HEK293 (cell line): ENCODE data around the gene ANKRD1.

Experiments
- HOXD13 ChIP-seq: sonication (generic); formaldehyde crosslinking; IDR thresholded peaks from 2 replicates; pipeline ENCODE4 v1.8.0; 2022; ENCODE audit warnings: missing genetic modification reagents, borderline replicate concordance
- MYNN ChIP-seq: fragments of 450-650 bp; formaldehyde crosslinking; IDR thresholded peaks from 2 replicates; pipeline ENCODE4 v1.5.1; 2016; ENCODE audit warnings: missing biosample characterization, missing genetic modification characterization, borderline replicate concordance
- REPIN1 ChIP-seq: fragments of 450-650 bp; formaldehyde crosslinking; IDR thresholded peaks from 2 replicates; pipeline ENCODE4 v1.5.1; 2017; ENCODE audit warnings: missing biosample characterization, missing genetic modification characterization, low read depth
- TRIM28 ChIP-seq: IDR thresholded peaks from 2 replicates; pipeline ENCODE4 v1.6.1; 2011; ENCODE audit warnings: low read length, control low read depth, borderline replicate concordance
- ZFHX2 ChIP-seq: fragments of 450-650 bp; formaldehyde crosslinking; conservative IDR thresholded peaks from 2 replicates; pipeline ENCODE4 v1.5.1; 2016; ENCODE audit warnings: missing biosample characterization, missing genetic modification characterization
- ZFP41 ChIP-seq: fragments of 450-650 bp; formaldehyde crosslinking; IDR thresholded peaks from 2 replicates; pipeline ENCODE4 v1.5.1; 2016; ENCODE audit warnings: missing biosample characterization, missing genetic modification characterization, borderline replicate concordance
- ZIC2 ChIP-seq: fragments of 450-650 bp; formaldehyde crosslinking; IDR thresholded peaks from 2 replicates; pipeline ENCODE4 v1.5.1; 2016; ENCODE audit warnings: missing biosample characterization, missing genetic modification characterization
- ZNF146 ChIP-seq: fragments of 450-650 bp; formaldehyde crosslinking; IDR thresholded peaks from 2 replicates; pipeline ENCODE4 v1.5.1; 2016; ENCODE audit warnings: missing biosample characterization, missing genetic modification characterization
- ZNF157 ChIP-seq: fragments of 450-650 bp; formaldehyde crosslinking; IDR thresholded peaks from 2 replicates; pipeline ENCODE4 v1.5.1; 2016; ENCODE audit warnings: missing biosample characterization, missing genetic modification characterization
- ZNF2 ChIP-seq: fragments of 450-650 bp; formaldehyde crosslinking; IDR thresholded peaks from 2 replicates; pipeline ENCODE4 v1.5.1; 2016; ENCODE audit warnings: missing biosample characterization, missing genetic modification characterization
- ZNF214 ChIP-seq: fragments of 450-650 bp; formaldehyde crosslinking; IDR thresholded peaks from 2 replicates; pipeline ENCODE4 v1.5.1; 2017; ENCODE audit warnings: missing biosample characterization, mild to moderate bottlenecking, missing genetic modification characterization, borderline replicate concordance
- ZNF510 ChIP-seq: fragments of 450-650 bp; formaldehyde crosslinking; IDR thresholded peaks from 2 replicates; pipeline ENCODE4 v1.5.1; 2018; ENCODE audit warnings: mild to moderate bottlenecking, missing genetic modification characterization, missing biosample characterization; ENCODE audit not compliant: insufficient replicate concordance
- ZNF560 ChIP-seq: fragments of 450-650 bp; formaldehyde crosslinking; IDR thresholded peaks from 2 replicates; pipeline ENCODE4 v1.5.1; 2017; ENCODE audit warnings: missing biosample characterization, missing genetic modification characterization, borderline replicate concordance
- ZNF621 ChIP-seq: fragments of 450-650 bp; formaldehyde crosslinking; IDR thresholded peaks from 2 replicates; pipeline ENCODE4 v1.5.1; 2017; ENCODE audit warnings: missing biosample characterization, missing genetic modification characterization
- ZNF76 ChIP-seq: fragments of 450-650 bp; formaldehyde crosslinking; IDR thresholded peaks from 2 replicates; pipeline ENCODE4; 2016; ENCODE audit warnings: low read depth, missing biosample characterization, missing genetic modification characterization, borderline replicate concordance
- ZNF830 ChIP-seq: fragments of 450-650 bp; IDR thresholded peaks from 2 replicates; pipeline ENCODE4 v1.5.0; 2018; ENCODE audit warnings: missing biosample characterization, missing genetic modification characterization, low read depth, mild to moderate bottlenecking, moderate library complexity
- TF ChIP-seq, protein P1 (sequence below): fragments of 450-650 bp; formaldehyde crosslinking; IDR thresholded peaks from 2 replicates; pipeline ENCODE4 v1.5.1; 2016; ENCODE audit warnings: missing biosample characterization, missing genetic modification characterization, borderline replicate concordance
- TF ChIP-seq, protein P2 (sequence below): fragments of 450-650 bp; formaldehyde crosslinking; IDR thresholded peaks from 2 replicates; pipeline ENCODE4 v1.5.1; 2016; ENCODE audit warnings: missing biosample characterization, missing genetic modification characterization
- TF ChIP-seq, protein P3 (sequence below): fragments of 450-650 bp; formaldehyde crosslinking; IDR thresholded peaks from 2 replicates; pipeline ENCODE4 v1.5.1; 2016; ENCODE audit warnings: missing biosample characterization, missing genetic modification characterization
- TF ChIP-seq, protein P4 (sequence below): fragments of 450-650 bp; formaldehyde crosslinking; IDR thresholded peaks from 2 replicates; pipeline ENCODE4 v1.5.1; 2016; ENCODE audit warnings: missing biosample characterization, missing genetic modification characterization

Gene ANKRD1

DNA sequence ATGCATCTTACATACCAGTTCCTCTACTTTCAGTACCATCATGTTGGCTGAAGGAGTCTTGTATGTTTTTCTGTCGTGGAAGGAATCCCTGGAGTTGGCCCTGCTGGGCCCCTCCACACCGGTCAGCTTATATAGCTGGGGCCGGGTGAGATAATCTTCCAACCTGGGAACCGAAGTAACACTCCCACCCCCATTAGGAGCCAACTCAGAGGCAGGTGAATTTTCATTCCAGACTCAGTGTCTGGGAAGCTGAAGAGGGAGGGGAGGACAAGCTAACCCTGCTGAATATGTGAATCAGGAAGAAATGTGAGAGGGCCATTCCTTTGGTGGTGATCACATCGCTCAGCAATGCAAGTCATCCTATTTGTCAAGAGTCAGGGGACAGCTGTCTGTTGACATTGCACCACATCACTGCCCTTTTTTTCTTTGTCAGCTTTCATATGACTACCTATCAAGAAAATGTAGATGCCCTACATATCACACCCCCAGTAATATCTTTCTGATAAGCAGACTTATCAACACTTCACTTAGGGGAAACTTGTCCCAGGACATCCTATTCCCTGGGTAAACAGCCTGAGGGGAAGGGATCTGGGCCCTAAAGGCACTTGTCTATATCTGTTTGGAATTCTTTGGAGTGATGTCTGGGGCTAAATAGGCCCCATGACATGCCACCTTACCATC is at the start of gene ANKRD1 (continued):
- TF ChIP-seq ZFHX2 (tag by site-specific recombination) (no peak), ZNF214 (no peak), TRIM28 (peak; percentile 44; the same call in 1 of the 2 replicates), REPIN1 (tag by site-specific recombination) (no peak), ZNF560 (no peak), ZNF146 (tag by site-specific recombination) (no peak), ZNF510 (tag by site-specific recombination) (no peak), ZNF2 (tag by site-specific recombination) (no peak), ZNF830 (tag by site-specific recombination) (no peak), ZFP41 (tag by site-specific recombination) (no peak), ZIC2 (tag by site-specific recombination) (no peak), ZNF76 (tag by site-specific recombination) (no peak), MYNN (tag by site-specific recombination) (no peak), ZNF157 (tag by site-specific recombination) (no peak), ZNF621 (tag by site-specific recombination) (no peak), HOXD13 (CRISPR knock-in tag) (no peak)
- TF ChIP-seq, protein P1, sequence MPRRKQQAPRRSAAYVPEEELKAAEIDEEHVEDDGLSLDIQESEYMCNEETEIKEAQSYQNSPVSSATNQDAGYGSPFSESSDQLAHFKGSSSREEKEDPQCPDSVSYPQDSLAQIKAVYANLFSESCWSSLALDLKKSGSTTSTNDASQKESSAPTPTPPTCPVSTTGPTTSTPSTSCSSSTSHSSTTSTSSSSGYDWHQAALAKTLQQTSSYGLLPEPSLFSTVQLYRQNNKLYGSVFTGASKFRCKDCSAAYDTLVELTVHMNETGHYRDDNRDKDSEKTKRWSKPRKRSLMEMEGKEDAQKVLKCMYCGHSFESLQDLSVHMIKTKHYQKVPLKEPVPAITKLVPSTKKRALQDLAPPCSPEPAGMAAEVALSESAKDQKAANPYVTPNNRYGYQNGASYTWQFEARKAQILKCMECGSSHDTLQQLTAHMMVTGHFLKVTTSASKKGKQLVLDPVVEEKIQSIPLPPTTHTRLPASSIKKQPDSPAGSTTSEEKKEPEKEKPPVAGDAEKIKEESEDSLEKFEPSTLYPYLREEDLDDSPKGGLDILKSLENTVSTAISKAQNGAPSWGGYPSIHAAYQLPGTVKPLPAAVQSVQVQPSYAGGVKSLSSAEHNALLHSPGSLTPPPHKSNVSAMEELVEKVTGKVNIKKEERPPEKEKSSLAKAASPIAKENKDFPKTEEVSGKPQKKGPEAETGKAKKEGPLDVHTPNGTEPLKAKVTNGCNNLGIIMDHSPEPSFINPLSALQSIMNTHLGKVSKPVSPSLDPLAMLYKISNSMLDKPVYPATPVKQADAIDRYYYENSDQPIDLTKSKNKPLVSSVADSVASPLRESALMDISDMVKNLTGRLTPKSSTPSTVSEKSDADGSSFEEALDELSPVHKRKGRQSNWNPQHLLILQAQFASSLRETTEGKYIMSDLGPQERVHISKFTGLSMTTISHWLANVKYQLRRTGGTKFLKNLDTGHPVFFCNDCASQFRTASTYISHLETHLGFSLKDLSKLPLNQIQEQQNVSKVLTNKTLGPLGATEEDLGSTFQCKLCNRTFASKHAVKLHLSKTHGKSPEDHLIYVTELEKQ (tag by site-specific recombination), result peak; percentile 76
- TF ChIP-seq, protein P2, sequence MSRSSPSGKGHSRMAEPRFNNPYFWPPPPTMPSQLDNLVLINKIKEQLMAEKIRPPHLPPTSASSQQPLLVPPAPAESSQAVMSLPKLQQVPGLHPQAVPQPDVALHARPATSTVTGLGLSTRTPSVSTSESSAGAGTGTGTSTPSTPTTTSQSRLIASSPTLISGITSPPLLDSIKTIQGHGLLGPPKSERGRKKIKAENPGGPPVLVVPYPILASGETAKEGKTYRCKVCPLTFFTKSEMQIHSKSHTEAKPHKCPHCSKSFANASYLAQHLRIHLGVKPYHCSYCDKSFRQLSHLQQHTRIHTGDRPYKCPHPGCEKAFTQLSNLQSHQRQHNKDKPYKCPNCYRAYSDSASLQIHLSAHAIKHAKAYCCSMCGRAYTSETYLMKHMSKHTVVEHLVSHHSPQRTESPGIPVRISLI, result peak; percentile 84
- TF ChIP-seq, protein P3, sequence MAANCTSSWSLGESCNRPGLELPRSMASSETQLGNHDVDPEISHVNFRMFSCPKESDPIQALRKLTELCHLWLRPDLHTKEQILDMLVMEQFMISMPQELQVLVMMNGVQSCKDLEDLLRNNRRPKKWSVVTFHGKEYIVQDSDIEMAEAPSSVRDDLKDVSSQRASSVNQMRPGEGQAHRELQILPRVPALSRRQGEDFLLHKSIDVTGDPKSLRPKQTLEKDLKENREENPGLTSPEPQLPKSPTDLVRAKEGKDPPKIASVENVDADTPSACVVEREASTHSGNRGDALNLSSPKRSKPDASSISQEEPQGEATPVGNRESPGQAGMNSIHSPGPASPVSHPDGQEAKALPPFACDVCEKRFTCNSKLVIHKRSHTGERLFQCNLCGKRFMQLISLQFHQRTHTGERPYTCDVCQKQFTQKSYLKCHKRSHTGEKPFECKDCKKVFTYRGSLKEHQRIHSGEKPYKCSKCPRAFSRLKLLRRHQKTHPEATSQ (tag by site-specific recombination), result no peak
- TF ChIP-seq, protein P4, sequence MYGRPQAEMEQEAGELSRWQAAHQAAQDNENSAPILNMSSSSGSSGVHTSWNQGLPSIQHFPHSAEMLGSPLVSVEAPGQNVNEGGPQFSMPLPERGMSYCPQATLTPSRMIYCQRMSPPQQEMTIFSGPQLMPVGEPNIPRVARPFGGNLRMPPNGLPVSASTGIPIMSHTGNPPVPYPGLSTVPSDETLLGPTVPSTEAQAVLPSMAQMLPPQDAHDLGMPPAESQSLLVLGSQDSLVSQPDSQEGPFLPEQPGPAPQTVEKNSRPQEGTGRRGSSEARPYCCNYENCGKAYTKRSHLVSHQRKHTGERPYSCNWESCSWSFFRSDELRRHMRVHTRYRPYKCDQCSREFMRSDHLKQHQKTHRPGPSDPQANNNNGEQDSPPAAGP, result no peak
